ENCODE results near the gene ST14. TPM values are rescaled to one million over a fixed set of nuclear protein-coding genes. Genes with fewer than 3 reads are reported as not detected.
A peak's percentile ranks its signal among the peaks of the same experiment; 100 is the strongest.

The ST14 gene
- total RNA-seq, 4 donors from 2014 or later: 335 to 641 (median 446) TPM

DNA sequence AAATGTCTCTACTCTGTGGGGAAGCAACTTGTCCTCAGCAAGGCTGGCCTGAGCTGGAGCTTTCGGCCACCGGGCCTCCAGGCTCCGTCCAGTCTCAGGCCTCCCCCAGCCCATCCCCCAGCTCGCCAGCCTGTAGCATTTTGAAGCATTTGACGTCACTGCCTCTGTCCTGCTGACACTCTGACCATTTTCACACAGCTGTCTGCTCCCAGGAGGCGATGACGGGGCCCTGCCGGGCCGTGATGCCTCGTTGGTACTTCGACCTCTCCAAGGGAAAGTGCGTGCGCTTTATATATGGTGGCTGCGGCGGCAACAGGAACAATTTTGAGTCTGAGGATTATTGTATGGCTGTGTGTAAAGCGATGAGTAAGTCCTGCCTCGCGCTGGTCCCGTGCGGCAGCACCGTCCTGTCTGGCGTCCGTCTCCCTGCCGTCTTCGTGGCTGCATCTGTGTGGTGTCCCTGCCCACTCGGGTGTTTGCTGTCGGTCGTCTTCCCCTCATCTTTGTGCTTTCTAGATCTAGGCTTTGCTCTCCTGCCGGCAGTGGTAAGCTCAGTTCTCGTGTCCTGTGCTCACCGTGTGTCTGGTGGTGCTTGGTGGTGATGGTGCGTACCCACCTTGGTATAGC lies 36.1 kb upstream of the ST14 start:
- intact Hi-C loops (cut with DNase I; ENCODE audit: low total_unique reads) (loop anchor here (10.0 kb wide), 1 partner anchor 119 kb away; the partner anchor contains the start of gene PRDM10), in situ Hi-C loops (cut with MboI; ENCODE audit: low pct_ligation_motif_present in 1 of 4, low pct_unique_long_range_greater_than_20kb in 1 of 4, low sequenced_read_pairs in 3 of 4) (no loop called here)
- WGBS, 2 donors (ENCODE audit: low coverage in 1 of 2): 94 to 98% methylated on average over 17 to 32 of the region's 32 CpGs
- peaks cover 0 to 42% (median 17%) of the 10 kb centered on the region in 4 donors for H3K36me3 ChIP-seq
- peak overlapping the region; percentile 12 to 53 (median 52) for H3K27ac ChIP-seq
- peaks cover 0 to 9% (median 4%) of the 10 kb centered on the region in 4 donors for H3K4me1 ChIP-seq
- no peaks in the 10 kb centered on the region for H3K27me3 ChIP-seq
- DNase-seq: no peak
- no peak for TF ChIP-seq POLR2A (IDR thresholded peaks at IDR 0.05)
- TF ChIP-seq, protein P1, sequence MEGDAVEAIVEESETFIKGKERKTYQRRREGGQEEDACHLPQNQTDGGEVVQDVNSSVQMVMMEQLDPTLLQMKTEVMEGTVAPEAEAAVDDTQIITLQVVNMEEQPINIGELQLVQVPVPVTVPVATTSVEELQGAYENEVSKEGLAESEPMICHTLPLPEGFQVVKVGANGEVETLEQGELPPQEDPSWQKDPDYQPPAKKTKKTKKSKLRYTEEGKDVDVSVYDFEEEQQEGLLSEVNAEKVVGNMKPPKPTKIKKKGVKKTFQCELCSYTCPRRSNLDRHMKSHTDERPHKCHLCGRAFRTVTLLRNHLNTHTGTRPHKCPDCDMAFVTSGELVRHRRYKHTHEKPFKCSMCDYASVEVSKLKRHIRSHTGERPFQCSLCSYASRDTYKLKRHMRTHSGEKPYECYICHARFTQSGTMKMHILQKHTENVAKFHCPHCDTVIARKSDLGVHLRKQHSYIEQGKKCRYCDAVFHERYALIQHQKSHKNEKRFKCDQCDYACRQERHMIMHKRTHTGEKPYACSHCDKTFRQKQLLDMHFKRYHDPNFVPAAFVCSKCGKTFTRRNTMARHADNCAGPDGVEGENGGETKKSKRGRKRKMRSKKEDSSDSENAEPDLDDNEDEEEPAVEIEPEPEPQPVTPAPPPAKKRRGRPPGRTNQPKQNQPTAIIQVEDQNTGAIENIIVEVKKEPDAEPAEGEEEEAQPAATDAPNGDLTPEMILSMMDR (IDR thresholded peaks at IDR 0.05): no peak
- TF ChIP-seq POLR2AphosphoS5 (IDR thresholded peaks at IDR 0.05): no peak
- TF ChIP-seq EP300 (IDR thresholded peaks at IDR 0.05; ENCODE audit: low read depth): no peak
- H3K4me3 ChIP-seq: no peak overlapping the region
- no peaks in the 10 kb centered on the region for H3K9me3 ChIP-seq

DNA sequence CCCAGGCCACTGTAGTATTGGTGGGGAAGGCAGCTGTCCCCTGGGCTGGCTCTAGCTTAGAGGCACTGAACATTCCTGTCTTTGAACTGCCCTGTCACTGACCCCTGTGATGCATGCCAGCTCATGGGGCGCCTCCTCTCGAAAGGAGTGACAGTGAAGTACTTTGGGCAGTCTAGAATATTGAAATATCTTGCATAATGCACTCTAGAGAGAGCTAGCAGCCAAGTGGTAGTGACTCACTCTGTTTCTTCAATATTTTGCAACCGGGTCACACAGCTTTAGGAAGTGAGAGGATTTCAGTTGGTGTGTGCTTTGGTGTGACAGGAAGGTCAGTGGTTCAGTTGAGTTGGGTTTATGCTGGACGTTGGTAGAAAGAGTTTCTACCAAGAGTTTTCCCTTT lies 35.5 kb upstream of the ST14 start:
- WGBS, 2 donors (ENCODE audit: low coverage in 1 of 2): 51% methylated on average over 4 of the region's 4 CpGs; no CpG with 5 or more reads in 1 of the 2 donors
- TF ChIP-seq EP300 (IDR thresholded peaks at IDR 0.05; ENCODE audit: low read depth): no peak
- TF ChIP-seq POLR2AphosphoS5 (IDR thresholded peaks at IDR 0.05): peak in 2 of 3 donors; percentile 20 to 62
- in situ Hi-C loops (cut with MboI; ENCODE audit: low pct_ligation_motif_present in 1 of 4, low pct_unique_long_range_greater_than_20kb in 1 of 4, low sequenced_read_pairs in 3 of 4) (no loop called here), intact Hi-C loops (cut with DNase I; ENCODE audit: low total_unique reads) (loop anchor here (10.0 kb wide), 1 partner anchor 119 kb away; the partner anchor contains the start of gene PRDM10)
- Histone ChIP-seq H3K27me3 (no peaks in the 10 kb centered on the region), H3K36me3 (peaks cover 0 to 48% (median 20%) of the 10 kb centered on the region in 4 donors), H3K4me3 (no peak overlapping the region), H3K27ac (peak overlapping the region; percentile 12 to 53 (median 52)), H3K9me3 (no peaks in the 10 kb centered on the region), H3K4me1 (peaks cover 0 to 8% (median 2%) of the 10 kb centered on the region in 4 donors)
- DNase-seq: peak; percentile 28

DNA sequence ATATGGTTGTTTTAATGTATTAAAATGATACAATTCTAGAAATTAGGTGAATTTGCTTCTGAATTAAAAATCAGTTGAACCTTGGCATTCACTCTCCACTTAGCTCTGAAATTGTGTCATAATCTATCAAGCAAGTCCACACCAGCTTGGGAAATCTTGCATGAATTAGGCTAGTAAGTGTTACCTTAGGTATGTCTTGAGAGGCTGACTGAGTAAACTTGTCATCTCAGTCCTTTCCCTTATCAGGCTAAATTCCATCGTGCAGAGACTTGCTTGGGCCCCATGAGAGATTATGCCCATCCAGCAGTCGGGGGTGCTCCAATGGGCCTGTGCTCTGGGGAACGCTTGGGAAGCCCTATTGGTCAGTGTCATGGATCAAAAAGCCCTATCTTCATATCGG lies 33.9 kb upstream of the ST14 start:
- H3K4me3 ChIP-seq: no peak overlapping the region
- no peak for DNase-seq
- intact Hi-C loops (cut with DNase I; ENCODE audit: low total_unique reads) (loop anchor here (10.0 kb wide), 1 partner anchor 121 kb away; the partner anchor contains the start of gene PRDM10), in situ Hi-C loops (cut with MboI; ENCODE audit: low pct_ligation_motif_present in 1 of 4, low pct_unique_long_range_greater_than_20kb in 1 of 4, low sequenced_read_pairs in 3 of 4) (no loop called here)
- H3K27ac ChIP-seq: no peak overlapping the region
- H3K9me3 ChIP-seq: no peaks in the 10 kb centered on the region
- WGBS, 2 donors (ENCODE audit: low coverage in 1 of 2): 92 to 100% methylated on average over 2 to 4 of the region's 4 CpGs
- no peaks in the 10 kb centered on the region for H3K27me3 ChIP-seq
- peaks cover 0 to 5% (median 1%) of the 10 kb centered on the region in 4 donors for H3K4me1 ChIP-seq
- H3K36me3 ChIP-seq: peaks cover 0 to 60% (median 23%) of the 10 kb centered on the region in 4 donors
- TF ChIP-seq POLR2A (IDR thresholded peaks at IDR 0.05): no peak
- TF ChIP-seq, protein P1 (IDR thresholded peaks at IDR 0.05): no peak
- no peak for TF ChIP-seq POLR2AphosphoS5 (IDR thresholded peaks at IDR 0.05)
- TF ChIP-seq EP300 (IDR thresholded peaks at IDR 0.05; ENCODE audit: low read depth): no peak

DNA sequence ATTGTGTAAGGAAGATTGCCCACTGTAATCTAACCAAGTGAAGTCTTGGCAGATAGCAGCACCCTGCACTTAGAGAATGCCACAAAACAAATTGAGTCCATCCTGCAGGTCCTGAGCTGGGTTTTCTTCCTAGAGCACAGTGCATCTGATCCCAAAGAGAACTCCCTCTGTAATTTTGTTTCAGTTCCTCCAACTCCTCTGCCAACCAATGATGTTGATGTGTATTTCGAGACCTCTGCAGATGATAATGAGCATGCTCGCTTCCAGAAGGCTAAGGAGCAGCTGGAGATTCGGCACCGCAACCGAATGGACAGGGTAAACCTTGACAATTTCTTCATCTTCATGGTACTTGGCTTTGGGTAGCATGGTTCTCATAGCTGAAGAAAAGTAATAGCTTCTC lies 33.1 kb upstream of the ST14 start:
- no peaks in the 10 kb centered on the region for H3K27me3 ChIP-seq
- H3K36me3 ChIP-seq: peaks cover 0 to 67% (median 23%) of the 10 kb centered on the region in 4 donors
- WGBS, 2 donors (ENCODE audit: low coverage in 1 of 2): 97 to 100% methylated on average over 1 to 5 of the region's 5 CpGs
- no peaks in the 10 kb centered on the region for H3K9me3 ChIP-seq
- H3K4me3 ChIP-seq: no peak overlapping the region
- no peak overlapping the region for H3K27ac ChIP-seq
- H3K4me1 ChIP-seq: peaks cover 0 to 5% (median 1%) of the 10 kb centered on the region in 4 donors
- DNase-seq: no peak
- no peak for TF ChIP-seq POLR2AphosphoS5 (IDR thresholded peaks at IDR 0.05)
- TF ChIP-seq, protein P1 (IDR thresholded peaks at IDR 0.05): no peak
- intact Hi-C loops (cut with DNase I; ENCODE audit: low total_unique reads): loop anchor here (10.0 kb wide), 1 partner anchor 122 kb away; the partner anchor contains the start of gene PRDM10
- in situ Hi-C loops (cut with MboI; ENCODE audit: low pct_ligation_motif_present in 1 of 4, low pct_unique_long_range_greater_than_20kb in 1 of 4, low sequenced_read_pairs in 3 of 4): no loop called here
